Lower leg skin (tissue), 3 donors: ENCODE results near the gene FOXC2.

Experiments
- POLR2A ChIP-seq, 2 donors: fragments of 450-650 bp; IDR thresholded peaks; one replicate each; pipeline ENCODE4 v1.6.1; 2016 to 2017; ENCODE audit warnings: antibody characterized with exemption in 2 of 2, mild to moderate bottlenecking in 1 of 2, moderate library complexity in 1 of 2
- TF ChIP-seq, protein P1 (sequence below), 3 donors: fragments of 450-650 bp; IDR thresholded peaks; one replicate each; pipeline ENCODE4 v1.5.1; 2016; ENCODE audit warnings: antibody characterized with exemption in 3 of 3, mild to moderate bottlenecking in 3 of 3, moderate library complexity in 2 of 3

DNA sequence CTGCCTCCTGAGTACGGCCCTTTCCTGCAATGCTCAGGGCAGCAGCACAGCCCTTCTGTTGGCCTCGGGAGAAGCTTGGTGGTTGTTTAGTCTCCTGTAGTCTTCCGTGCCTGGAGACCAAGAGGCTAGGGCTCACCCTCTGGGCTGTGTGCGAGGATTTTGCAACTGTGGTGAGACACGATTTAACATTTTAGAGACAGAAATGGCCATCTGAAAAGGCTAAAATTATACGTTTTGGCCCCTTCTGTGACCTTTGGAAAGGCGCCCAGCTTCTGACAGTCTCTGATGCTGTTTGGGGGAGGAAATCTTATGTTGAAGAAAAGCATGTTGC is 44.9 kb downstream of the FOXC2 start:
- TF ChIP-seq, protein P1, sequence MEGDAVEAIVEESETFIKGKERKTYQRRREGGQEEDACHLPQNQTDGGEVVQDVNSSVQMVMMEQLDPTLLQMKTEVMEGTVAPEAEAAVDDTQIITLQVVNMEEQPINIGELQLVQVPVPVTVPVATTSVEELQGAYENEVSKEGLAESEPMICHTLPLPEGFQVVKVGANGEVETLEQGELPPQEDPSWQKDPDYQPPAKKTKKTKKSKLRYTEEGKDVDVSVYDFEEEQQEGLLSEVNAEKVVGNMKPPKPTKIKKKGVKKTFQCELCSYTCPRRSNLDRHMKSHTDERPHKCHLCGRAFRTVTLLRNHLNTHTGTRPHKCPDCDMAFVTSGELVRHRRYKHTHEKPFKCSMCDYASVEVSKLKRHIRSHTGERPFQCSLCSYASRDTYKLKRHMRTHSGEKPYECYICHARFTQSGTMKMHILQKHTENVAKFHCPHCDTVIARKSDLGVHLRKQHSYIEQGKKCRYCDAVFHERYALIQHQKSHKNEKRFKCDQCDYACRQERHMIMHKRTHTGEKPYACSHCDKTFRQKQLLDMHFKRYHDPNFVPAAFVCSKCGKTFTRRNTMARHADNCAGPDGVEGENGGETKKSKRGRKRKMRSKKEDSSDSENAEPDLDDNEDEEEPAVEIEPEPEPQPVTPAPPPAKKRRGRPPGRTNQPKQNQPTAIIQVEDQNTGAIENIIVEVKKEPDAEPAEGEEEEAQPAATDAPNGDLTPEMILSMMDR (IDR thresholded peaks at IDR 0.05), result no peak
- no peak for TF ChIP-seq POLR2A (IDR thresholded peaks at IDR 0.05)
